C4-2B (cell line): Measurements from ENCODE around the gene TBC1D20.

Experiments used
- CTCF ChIP-seq: fragments of 450-650 bp; conservative IDR thresholded peaks from 2 replicates; pipeline ENCODE4 v1.5.1; 2017; ENCODE audit warnings: mild to moderate bottlenecking
- ZFX ChIP-seq: fragments of 450-650 bp; IDR thresholded peaks from 2 replicates; pipeline ENCODE4 v1.6.1; 2017

GRCh38 chr20:396619-397431, 65.5 kb downstream of the TBC1D20 start:
- TF ChIP-seq CTCF = no peak
- TF ChIP-seq ZFX = no peak
